Midbrain (tissue), 1 donor: ENCODE results near the gene BCL2.

Experiments
- DNase-seq: peaks from one replicate; lab custom pipeline; 2025; lab: John Stamatoyannopoulos, UW

BCL2 gene

DNA sequence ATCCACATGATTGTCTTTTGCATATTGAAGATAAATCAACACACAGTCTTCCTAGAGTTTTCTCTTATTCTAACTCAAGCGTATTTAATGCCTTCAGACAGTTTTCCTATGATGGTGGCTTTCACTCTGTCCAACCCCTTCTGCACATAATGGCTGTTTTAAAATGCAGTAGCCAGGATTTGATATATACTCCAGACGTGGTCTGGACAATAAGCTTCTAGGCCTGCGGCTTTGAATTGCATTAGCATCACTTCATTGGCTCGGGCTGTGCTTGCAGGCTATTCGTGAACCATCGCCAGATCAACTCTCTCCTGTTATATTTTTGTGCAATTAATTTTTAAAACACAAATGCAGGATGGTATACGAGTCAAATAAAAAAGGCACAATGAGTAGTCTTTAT lies 235.3 kb downstream of the BCL2 start:
- DNase-seq: no peak

- no peak for DNase-seq
Observed at GRCh38 chr18:63083555-63083954, 236.0 kb downstream of the BCL2 start.

GRCh38 chr18:63083020-63083531 lies 236.5 kb downstream of the BCL2 start:
- no peak for DNase-seq

DNA sequence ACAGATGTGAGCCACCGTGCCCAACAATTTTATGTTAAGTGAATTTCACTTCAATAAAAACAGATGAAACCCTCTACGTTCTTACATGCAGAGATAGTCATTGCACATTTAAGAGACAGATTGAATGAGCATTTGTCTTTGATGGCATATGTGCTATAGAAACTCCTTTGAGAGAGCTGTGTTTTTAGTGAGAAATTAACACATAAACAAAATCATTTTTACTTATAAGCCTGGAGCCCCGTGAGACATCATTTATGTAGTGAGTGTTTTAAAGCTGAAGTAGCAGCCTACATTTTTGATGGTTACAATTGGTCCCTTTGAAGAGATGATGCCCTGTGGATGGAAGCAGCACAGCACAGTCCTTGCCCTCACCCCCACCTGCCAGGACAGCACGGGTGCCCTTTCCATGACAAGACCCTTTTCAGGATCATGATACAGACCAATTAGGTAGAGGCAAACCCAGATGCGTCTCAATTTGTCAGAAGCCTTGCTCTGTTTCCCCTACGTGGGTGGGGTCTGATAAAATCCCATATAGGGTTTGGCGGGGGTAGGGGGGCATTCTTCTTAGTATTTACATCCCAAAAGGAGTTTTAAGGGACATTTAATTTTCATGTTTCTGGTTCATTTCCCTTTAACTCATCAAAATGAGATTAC lies 237.1 kb downstream of the BCL2 start:
- no peak for DNase-seq

- no peak for DNase-seq
Observed at GRCh38 chr18:63079114-63079513, 240.5 kb downstream of the BCL2 start.

DNA sequence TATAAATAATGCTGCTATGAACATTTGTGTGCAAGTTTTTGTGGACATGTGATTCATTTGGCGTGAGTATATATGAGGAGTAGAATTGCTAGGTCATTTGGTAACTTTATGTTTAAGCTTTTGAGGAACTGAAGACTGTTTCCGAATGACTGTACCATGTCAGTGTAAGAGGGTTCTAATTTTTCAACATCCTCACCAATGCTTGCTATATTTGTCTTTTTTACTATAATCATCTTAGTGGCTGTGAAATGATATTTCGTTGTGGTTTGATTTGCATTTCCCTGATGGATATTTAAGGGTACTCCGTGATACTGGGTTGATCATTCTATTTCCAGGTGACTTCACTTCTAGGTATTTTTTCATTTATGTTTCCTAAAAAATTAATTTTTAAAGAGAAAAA lies 241.1 kb downstream of the BCL2 start:
- no peak for DNase-seq

DNA sequence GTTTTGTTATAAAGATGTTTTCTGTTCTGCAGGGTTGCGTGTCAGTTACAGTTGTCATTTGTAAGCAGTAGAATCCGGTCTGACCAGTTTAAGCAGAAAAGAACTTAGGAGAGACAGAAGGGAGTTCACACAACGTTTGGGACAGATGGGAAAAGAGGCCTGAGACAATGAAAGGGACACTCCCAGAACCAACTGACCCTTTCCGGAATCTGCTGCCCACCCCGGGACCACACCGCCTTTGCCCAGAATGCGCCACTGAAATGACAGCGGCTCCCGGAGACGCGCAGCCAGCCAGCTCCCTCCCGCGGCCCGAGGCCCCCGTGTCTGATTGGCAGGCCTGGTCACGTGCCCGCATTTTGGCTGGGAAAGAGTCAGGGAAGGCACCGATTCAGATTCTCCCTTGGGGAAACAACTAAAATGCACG lies 244.6 kb downstream of the BCL2 start:
- DNase-seq: peak; percentile 80

GRCh38 chr18:63073481-63073880 lies 246.1 kb downstream of the BCL2 start:
- no peak for DNase-seq
